Measurements from ENCODE around the gene BMP5. TPM values are rescaled to one million over a fixed set of nuclear protein-coding genes. Genes with fewer than 3 reads are reported as not detected.

The BMP5 gene
- total and polyA plus RNA-seq, 2 donors (not counting 3 experiments of a cell fraction or from before 2014, with no cell fraction given): not detected

GRCh38 chr6:55853008-55854001, 22.1 kb downstream of the BMP5 start:
- ChIA-PET CTCF (no interaction called here), POLR2A (no interaction called here)
- no peak overlapping the region for H3K4me3 ChIP-seq (replicated peaks in 1 of 3; ENCODE audit: insufficient read depth in 1 of 3, low read depth in 1 of 3, low read length in 3 of 3)
- no peak overlapping the region for H2AFZ ChIP-seq (ENCODE audit: low read depth, low read length)
- no peak for TF ChIP-seq MAX (IDR thresholded peaks at IDR 0.05; ENCODE audit: insufficient read depth, insufficient read length)
- no peak for TF ChIP-seq JUN (IDR thresholded peaks at IDR 0.05; ENCODE audit: borderline replicate concordance, insufficient read depth, insufficient read length, low read depth)
- no peak for TF ChIP-seq POLR2A (IDR thresholded peaks at IDR 0.05; ENCODE audit: low read depth, low read length)
- no peak for TF ChIP-seq POLR2AphosphoS5 (IDR thresholded peaks at IDR 0.05; ENCODE audit: insufficient read depth, low read depth, low read length)
- no peak for TF ChIP-seq CTCF (IDR thresholded peaks at IDR 0.05; ENCODE audit: extremely low read depth in 1 of 2, insufficient read depth in 1 of 2, low read depth in 1 of 2, low read length in 2 of 2)
- TF ChIP-seq EZH2 (IDR thresholded peaks at IDR 0.05; ENCODE audit: borderline replicate concordance, low read depth, low read length, severe bottlenecking): no peak
- no peak for TF ChIP-seq MYC (IDR thresholded peaks at IDR 0.05; ENCODE audit: low read depth, low read length)
- TF ChIP-seq GATA2 (IDR thresholded peaks at IDR 0.05; ENCODE audit: insufficient read depth, insufficient read length, low read depth, low read length): no peak
- no peak for TF ChIP-seq FOS (IDR thresholded peaks at IDR 0.05; ENCODE audit: borderline replicate concordance, insufficient read depth, low read length)
- no peaks in the 10 kb centered on the region for H3K36me3 ChIP-seq (ENCODE audit: control insufficient read depth in 2 of 2, extremely low read depth in 1 of 2, insufficient read depth in 2 of 2, low read length in 2 of 2)
- intact Hi-C loops (cut with micrococcal nuclease) (no loop called here), dilution Hi-C loops (cut with MboI; ENCODE audit: extremely low pct_ligation_motif_present, low sequenced_read_pairs) (no loop called here)
- BruUV-seq (replicated peaks): no TSS peak
- DNase-seq (ENCODE audit: low read depth, low spot score) (no peak), FAIRE-seq (no peak)
- no peak overlapping the region for H3K9ac ChIP-seq (replicated peaks; ENCODE audit: extremely low read depth, insufficient read depth, low read length)
- no peaks in the 10 kb centered on the region for H3K79me2 ChIP-seq (ENCODE audit: control insufficient read depth, insufficient read depth, low read length)
- no peaks in the 10 kb centered on the region for H3K9me3 ChIP-seq (replicated peaks; ENCODE audit: control insufficient read depth, insufficient read depth, low read length)
- H3K27ac ChIP-seq (ENCODE audit: insufficient read depth, low read depth, low read length): no peak overlapping the region
- H3K9me1 ChIP-seq (replicated peaks; ENCODE audit: control insufficient read depth, extremely low read depth, insufficient read depth, low read length): no peaks in the 10 kb centered on the region
- H3K4me1 ChIP-seq (ENCODE audit: control insufficient read depth, extremely low read depth, insufficient read depth, low read length): no peaks in the 10 kb centered on the region
- H3K27me3 ChIP-seq (ENCODE audit: control insufficient read depth in 2 of 2, insufficient read depth in 2 of 2, low read length in 2 of 2): no peaks in the 10 kb centered on the region
- H3K4me2 ChIP-seq (ENCODE audit: insufficient read depth, low read length): no peak overlapping the region
- H4K20me1 ChIP-seq (replicated peaks; ENCODE audit: control insufficient read depth, extremely low read depth, insufficient read depth, low read length): no peaks in the 10 kb centered on the region

All from endothelial cell of umbilical vein (primary cell).